D721Med (cell line): ENCODE results near the gene PDE7B.

Experiments used
- DNase-seq: peaks from one replicate; pipeline ENCODE4 v3.0.0; 2011; ENCODE audit warnings: low spot score; ENCODE audit not compliant: insufficient read length
- FAIRE-seq: peaks from 2 replicates; lab custom pipeline; 2011; peaks lifted over from hg19 to GRCh38; lab: Jason Lieb, UNC
- CTCF ChIP-seq: IDR thresholded peaks from 2 replicates; pipeline ENCODE4 v1.5.1; 2012; ENCODE audit warnings: mild to moderate bottlenecking, control low read depth; ENCODE audit not compliant: insufficient read depth; ENCODE audit errors: missing control alignments

The PDE7B gene

DNA sequence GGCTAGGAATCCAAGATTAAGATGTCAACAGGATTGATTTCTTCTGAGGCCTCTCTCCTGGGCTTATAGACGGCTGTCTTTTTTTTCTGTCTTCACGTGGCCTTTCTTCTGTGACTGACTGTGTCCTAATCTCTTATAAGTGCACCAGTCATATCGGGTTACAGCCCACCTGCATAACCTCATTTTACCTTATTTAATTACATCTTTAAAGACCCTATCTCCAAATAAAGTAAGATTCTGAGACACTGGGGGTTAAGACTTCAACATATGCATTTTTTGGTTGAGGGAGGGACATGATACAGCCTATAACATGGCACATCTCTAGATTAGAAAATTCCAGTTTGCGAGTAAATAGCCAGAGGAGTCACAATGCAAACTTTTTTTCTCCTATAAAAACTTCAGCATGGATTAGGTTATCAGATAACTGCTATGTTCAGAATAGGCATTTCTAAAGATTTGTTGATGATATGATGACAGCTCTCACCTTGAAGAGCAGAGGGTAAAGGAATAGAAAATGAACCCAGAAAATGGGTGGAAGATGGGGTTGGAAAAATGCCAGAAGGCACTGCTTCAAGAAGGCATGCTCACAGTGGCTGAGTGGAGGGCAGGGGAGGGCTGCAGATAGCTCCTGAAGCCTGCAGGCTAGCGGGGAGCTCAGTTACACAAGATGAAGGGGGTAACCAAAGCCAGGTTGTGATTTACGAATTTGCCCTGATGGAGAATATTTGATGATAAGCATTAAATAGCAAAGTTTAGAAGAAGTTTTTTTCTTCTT, 8.7 kb upstream of the PDE7B start:
- DNase-seq (no peak), FAIRE-seq (no peak)
- TF ChIP-seq CTCF = no peak

GRCh38 chr6:135850882-135851281, 619 bp upstream of the PDE7B start:
- DNase-seq = no peak
- TF ChIP-seq CTCF = no peak
- FAIRE-seq = no peak

GRCh38 chr6:135852746-135853145, 1.2 kb downstream of the PDE7B start:
- DNase-seq (no peak), FAIRE-seq (no peak)
- TF ChIP-seq CTCF = no peak

DNA sequence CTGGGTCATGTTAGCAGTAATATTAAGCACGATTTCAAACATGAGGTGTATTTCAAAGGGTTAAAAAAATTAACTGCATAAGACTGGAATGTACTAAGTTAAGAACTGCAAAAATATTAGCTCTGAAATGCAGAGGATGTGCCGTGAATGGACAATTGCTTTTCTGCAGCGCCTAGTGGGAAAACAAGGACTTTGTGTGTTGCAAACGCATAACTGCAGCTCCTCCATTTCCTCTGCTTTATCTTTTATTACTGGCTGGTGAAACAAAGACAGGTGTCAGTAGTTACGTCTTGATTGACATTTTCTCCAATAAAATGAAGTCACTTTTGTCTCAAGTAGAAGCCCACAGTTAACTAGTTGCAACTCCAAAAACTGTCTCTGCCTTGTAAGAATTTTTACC, 1.7 kb downstream of the PDE7B start:
- no peak for TF ChIP-seq CTCF
- DNase-seq (no peak), FAIRE-seq (no peak)

DNA sequence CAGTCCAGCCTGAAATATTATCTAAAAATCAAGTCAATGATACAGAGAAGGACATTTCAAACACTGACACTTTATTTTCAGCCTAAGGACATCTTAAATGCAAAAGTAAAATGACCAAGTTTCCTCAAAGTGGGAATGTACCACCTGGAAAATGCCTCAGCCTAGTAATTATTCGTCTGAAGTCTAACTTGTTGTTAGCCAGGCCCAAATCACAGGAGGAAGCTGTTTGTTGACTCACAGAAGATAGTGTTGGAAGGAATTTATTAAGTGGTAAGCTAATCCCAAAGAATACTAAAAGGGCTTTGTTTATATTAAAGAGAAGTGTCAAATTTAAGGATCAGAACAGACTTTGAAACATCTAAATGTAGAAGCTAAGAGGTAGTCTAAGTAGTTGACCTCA, 2.5 kb downstream of the PDE7B start:
- DNase-seq (no peak), FAIRE-seq (no peak)
- no peak for TF ChIP-seq CTCF

DNA sequence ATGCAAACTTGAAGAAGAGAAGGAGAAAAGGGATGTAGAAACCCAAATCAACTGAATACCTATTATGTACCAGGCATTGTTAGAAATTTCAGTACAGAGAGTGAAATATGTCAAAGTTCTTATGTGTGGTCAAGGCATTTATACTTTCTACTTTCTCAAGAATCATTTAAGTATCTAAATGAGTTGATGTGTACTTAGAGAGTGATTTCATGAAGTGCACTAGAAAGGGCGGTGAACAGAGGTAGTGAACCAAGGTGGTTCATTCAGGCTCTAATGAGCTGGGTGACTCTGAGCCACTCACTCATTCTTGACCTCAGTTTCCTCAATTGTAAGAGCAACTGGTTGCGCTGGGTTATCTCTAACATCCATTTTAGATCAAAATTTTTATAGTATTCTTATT, 3.3 kb downstream of the PDE7B start:
- FAIRE-seq = no peak

More for the DNA sequence above, 3.3 kb downstream of the PDE7B start:
- DNase-seq = no peak
- no peak for TF ChIP-seq CTCF
